A204.1 (cell line): ENCODE data around the gene NFAM1.

Experiments
- FAIRE-seq: peaks from 2 replicates; lab custom pipeline; 2012; peaks lifted over from hg19 to GRCh38; lab: Jason Lieb, UNC

Gene NFAM1

GRCh38 chr22:42383287-42383686 lies 48.9 kb downstream of the NFAM1 start:
- no peak for FAIRE-seq

DNA sequence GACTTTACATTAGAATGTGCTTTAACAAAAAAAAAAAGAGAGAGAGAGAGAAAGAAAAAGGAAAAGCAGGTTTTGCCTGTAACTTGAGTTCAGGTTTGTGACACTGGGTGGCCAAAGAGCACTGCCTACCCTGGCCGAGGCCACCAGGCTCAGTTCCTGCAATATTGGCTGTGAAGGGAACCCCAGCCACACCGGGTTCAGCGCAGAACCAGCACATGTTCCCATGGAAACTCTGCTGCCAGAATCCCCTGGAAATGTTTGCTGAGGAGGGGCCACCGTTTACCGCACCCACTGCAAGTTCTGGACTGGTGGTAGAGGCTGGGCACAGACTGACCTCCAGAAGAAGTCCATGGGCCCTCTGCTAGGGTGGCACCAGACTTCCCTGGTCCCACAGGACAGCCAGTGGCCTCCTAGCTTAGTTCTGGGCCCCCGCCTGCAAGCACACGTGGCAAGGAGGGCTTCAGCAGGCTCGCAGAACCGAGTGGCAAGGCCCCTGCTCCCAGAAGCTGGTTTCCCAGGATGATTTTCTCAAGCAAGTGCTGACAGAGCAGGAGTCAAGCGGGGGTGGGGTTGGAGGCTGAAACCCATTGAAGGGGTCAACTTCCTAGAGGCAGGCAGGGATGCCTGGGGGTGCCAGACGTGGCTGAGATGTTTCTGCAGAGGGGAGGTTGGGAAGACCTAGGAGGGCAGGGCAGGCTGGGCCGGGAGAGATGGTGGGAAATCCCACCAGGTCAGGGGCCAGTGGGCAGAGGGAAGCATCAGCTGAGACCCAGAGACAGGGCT lies 51.2 kb downstream of the NFAM1 start:
- no peak for FAIRE-seq

- no peak for FAIRE-seq
Observed at GRCh38 chr22:42379966-42380537, 52.2 kb downstream of the NFAM1 start.

DNA sequence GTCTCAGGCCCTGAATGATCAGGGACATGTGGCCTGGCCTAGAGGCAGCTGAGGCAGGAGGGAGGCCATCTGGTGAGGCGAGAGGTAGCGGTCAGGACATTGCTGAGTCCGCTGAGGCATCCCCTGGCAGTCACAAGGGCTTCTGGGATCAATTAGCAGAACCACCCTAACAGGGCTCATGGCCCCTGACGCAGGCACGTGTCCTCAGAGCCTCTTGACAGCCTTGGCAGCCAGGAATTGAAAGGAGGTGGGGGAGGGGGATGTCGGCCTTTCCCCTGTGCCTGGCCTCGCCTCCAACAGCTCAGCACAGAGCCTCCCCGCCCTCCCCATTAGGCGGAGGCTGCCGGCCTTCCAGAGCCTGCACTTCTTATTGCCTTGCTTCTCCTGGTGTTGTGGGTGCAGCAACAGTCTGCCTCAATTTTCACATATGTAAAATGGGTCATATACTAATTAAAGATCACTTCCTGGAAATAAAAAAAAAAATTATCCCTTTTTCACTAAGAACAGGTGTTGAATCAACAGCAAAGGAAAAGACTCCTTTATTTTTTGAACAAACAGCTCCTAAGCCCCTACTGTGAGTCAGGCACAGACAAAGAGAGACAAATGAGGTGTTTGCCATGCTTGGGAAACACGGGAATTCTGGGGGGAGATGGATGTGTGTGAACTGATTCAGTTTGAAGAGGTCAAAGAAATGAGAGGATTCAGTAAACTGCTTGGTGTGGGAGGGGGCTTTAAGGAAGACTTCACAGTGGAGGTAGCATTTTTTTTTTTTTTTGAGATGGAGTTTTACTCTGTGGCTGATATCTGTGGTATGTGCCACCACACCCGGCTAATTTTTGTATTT lies 55.3 kb downstream of the NFAM1 start:
- FAIRE-seq: no peak

DNA sequence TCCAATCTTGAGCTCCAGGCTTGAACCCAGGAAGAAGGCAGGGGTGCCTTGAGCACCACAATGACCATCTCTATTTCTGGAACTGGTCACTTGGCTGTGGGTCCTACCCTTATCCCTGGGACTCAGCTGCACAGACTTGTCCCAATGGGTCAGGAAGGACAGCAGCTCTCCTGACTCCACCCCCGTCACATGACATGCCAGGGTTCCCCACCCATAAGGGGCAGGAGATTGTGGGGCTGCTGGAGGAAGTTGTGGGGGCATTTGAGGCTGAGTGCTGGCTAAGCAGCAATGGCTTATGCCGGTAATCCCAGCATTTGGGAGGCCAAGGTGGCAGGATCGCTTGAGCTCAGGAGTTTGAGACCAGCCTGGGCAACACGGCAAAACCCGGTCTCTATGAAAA lies 56.2 kb downstream of the NFAM1 start:
- no peak for FAIRE-seq

GRCh38 chr22:42372976-42373375 lies 59.2 kb downstream of the NFAM1 start:
- no peak for FAIRE-seq

- no peak for FAIRE-seq
Observed at GRCh38 chr22:42371501-42371900, 60.7 kb downstream of the NFAM1 start.

GRCh38 chr22:42371099-42371498 lies 61.1 kb downstream of the NFAM1 start:
- FAIRE-seq: no peak

GRCh38 chr22:42369250-42370041 lies 62.8 kb downstream of the NFAM1 start:
- FAIRE-seq: no peak

- FAIRE-seq: no peak
Observed at GRCh38 chr22:42368379-42369249, 63.6 kb downstream of the NFAM1 start.

GRCh38 chr22:42367980-42368378 lies 64.2 kb downstream of the NFAM1 start:
- no peak for FAIRE-seq

DNA sequence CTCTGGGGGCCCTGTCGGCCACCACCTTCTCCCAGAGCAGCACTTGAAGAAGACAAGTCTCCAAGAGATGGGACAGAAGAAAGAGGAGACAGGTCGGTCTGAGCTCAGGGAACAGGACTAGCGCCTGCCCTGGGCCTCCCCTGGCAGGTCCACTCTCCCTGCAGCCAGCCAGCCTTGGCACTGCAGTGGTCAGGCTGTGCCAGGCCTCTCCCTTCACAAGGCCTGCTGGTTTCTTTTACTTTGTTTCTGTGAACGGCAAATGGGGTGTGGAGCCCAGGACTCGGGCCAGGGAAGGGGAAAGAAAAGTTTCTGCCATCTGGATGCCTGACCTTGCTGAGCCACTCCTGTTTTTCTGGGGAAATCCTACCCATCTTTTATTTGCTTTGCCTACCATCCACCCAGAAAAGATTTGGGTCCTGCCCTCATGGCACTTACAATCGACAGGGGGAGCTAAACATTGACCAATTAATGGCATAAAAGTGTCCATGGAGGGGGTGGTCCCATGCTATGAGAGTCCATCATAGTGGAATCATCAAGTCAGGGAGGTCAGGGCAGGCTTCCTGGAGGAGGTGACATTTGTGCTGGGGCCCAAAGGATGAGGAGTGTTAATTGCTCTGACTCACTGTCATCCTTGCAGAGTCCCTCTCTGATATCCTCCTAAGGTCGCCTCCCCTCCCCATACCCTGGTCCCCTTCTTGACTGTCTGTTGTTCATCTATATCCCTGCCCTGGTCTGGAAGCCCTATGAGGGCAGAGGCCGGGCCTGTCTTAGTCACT lies 65.2 kb downstream of the NFAM1 start:
- FAIRE-seq: no peak

DNA sequence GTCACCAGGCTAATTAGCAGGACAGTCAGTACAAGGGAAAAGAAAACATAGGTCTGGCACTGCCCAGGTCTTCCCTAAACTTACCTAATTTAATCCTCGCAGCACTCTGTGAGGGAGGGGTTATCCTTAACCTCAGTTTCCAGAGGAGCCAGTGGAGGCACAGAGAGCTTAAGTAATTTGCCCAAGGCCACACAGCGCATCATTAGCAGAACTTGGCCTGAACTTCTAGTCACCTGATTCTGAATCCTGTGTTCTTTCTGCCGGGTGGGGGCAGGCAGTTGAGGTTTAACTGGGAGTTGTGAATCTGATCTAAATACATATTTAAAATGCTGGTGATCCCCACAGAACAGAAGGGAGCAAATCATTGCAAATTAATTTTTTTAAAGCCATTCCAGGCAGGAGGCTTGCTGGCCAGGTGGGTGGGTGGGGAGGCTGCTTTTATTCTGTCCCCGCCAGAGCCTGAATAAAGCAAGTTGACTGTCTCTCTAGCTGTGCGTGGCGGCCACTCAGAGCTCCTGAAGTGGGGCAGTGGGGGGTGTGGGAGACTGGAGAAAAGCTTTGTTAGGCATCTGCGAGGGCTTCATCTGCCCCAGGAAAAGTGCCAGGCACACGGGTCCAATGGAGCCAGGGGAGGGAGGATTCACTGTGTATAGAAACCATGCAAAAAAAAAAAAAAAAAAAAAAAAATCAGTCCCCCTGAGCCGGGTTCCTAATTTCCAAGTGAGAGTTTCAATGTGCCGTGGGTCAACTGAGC lies 66.1 kb downstream of the NFAM1 start:
- FAIRE-seq: no peak

- no peak for FAIRE-seq
Observed at GRCh38 chr22:42365111-42365865, 66.9 kb downstream of the NFAM1 start.

DNA sequence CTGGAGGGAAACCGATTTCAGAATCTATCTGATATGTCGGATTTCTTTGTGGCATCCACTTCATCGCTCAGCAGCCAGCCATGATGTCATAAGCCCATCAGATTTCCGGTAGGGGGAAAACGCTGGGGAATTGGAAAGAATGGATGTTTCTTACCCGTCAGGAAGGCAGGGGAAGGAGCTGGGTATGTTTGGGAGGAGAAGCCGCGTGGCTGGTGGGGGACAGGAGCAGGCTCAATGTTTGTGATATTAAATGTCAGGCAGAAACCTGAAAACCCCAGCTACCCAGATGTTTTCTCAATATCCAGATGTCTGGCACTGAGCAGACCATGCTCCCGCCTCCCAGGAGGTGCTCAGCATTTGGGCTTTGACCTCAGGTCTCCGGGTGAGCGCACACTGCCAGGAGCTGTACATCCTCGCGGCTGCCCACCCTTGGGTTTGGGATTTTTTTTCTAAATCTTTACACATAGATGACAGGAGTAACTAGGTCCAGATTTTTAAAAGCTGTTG lies 67.5 kb downstream of the NFAM1 start:
- FAIRE-seq: no peak

GRCh38 chr22:42363892-42364291 lies 68.3 kb downstream of the NFAM1 start:
- FAIRE-seq: no peak

DNA sequence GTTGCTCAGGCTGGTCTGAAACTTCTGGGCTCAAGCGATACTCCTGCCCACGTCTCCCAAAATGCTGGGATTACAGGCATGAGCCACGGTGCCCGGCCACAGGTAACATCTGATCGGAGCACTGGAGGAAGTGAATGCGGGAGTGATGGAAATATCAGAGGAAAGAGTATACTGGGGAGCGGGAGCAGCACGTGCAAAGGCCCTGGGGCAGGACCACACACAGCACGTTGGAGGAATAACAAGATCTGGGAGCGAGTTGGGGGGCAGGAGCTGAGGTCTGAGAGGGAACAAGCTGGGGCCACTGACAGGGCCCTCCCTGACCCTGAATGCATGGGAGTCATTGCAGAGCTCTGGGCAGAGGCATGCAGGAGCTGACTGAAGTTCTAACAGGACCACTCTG lies 70.7 kb downstream of the NFAM1 start:
- FAIRE-seq: no peak

GRCh38 chr22:42360348-42360747 lies 71.9 kb downstream of the NFAM1 start:
- FAIRE-seq: no peak
